HuH-7.5 (cell line): ENCODE measurements around the gene PUSL1.

ENCODE experiments used
- DNase-seq: peaks from one replicate; pipeline ENCODE4 v3.0.0; 2011; ENCODE audit warnings: low spot score

PUSL1 gene

GRCh38 chr1:1340791-1341548, 32.6 kb downstream of the PUSL1 start:
- no peak for DNase-seq

- DNase-seq: no peak
Measured at GRCh38 chr1:1341549-1342021, 33.2 kb downstream of the PUSL1 start.

GRCh38 chr1:1342061-1342562, 33.7 kb downstream of the PUSL1 start:
- DNase-seq: no peak

- DNase-seq: no peak
Measured at GRCh38 chr1:1342584-1343115, 34.3 kb downstream of the PUSL1 start.

GRCh38 chr1:1343811-1344421, 35.5 kb downstream of the PUSL1 start:
- no peak for DNase-seq

GRCh38 chr1:1344655-1345361, 36.4 kb downstream of the PUSL1 start:
- peak; percentile 96 for DNase-seq

GRCh38 chr1:1345384-1345783, 37.0 kb downstream of the PUSL1 start:
- DNase-seq: no peak

- DNase-seq: no peak
Measured at GRCh38 chr1:1345860-1346500, 37.6 kb downstream of the PUSL1 start.

- DNase-seq: no peak
Measured at GRCh38 chr1:1346501-1346890, 38.1 kb downstream of the PUSL1 start.

- DNase-seq: no peak
Measured at GRCh38 chr1:1347026-1347595, 38.7 kb downstream of the PUSL1 start.

GRCh38 chr1:1347663-1348419, 39.4 kb downstream of the PUSL1 start:
- DNase-seq: peak; percentile 92

- DNase-seq: no peak
Measured at GRCh38 chr1:1348420-1349255, 40.2 kb downstream of the PUSL1 start.

- DNase-seq: peak; percentile 92
Measured at GRCh38 chr1:1349256-1350012, 41.0 kb downstream of the PUSL1 start, which contains the start of gene DVL1. DVL1 (minus strand) TSS chr1:1349418; CDS start chr1:1349065, 353 bp downstream.

GRCh38 chr1:1351511-1352427, 43.4 kb downstream of the PUSL1 start:
- DNase-seq: no peak

GRCh38 chr1:1352786-1353388, 44.5 kb downstream of the PUSL1 start:
- no peak for DNase-seq

GRCh38 chr1:1353389-1354151, 45.2 kb downstream of the PUSL1 start:
- no peak for DNase-seq
